HepG2 (cell line): Measurements from ENCODE around the gene ADARB1. TPM values are rescaled to one million over a fixed set of nuclear protein-coding genes. Genes with fewer than 3 reads are reported as not detected.

Experiments
- ATAC-seq: fragments of 200-7000 bp; cut with Tn5 transposase; 3 replicates; pipeline ENCODE4 v1.9.1; 2020; ENCODE audit warnings: mild to moderate bottlenecking, moderate library complexity
- BruUV-seq: library from RNA; stranded (reverse); fragments of 400-500 nt; replicated peaks from 2 replicates; lab custom pipeline; 2021; lab: Mats Ljungman, UMichigan
- CTCF ChIA-PET: fragments of 300-600 bp; formaldehyde crosslinking; extraction: SDS; loops from one replicate; lab custom pipeline; 2021; ENCODE audit warnings: low total read pairs, inconsistent platforms, low intra/inter-chr PET ratio; lab: Yijun Ruan, JAX
- POLR2A ChIA-PET: fragments of 350-600 bp; sonication (Branson Sonifier 250); formaldehyde crosslinking; loops from one replicate; lab custom pipeline; 2020; ENCODE audit warnings: antibody characterized with exemption, inconsistent platforms; lab: Yijun Ruan, JAX
- DNase-seq: peaks from one replicate; pipeline ENCODE4 v3.0.0-alpha.2; 2015; ENCODE audit warnings: low spot score
- FAIRE-seq: peaks from 3 replicates; lab custom pipeline; 2011; peaks lifted over from hg19 to GRCh38; lab: Jason Lieb, UNC
- H2AFZ ChIP-seq: one replicate; pipeline ENCODE4 v1.6.1; 2011; ENCODE audit warnings: low read length, inconsistent platforms
- H3K27ac ChIP-seq: fragments of 300-600 bp; 3 replicates; pipeline ENCODE4 v1.8.0; 2011; ENCODE audit warnings: mixed run types, mild to moderate bottlenecking, mixed read lengths, low read length, inconsistent platforms; ENCODE audit not compliant: insufficient read depth; ENCODE audit errors: extremely low read length
- H3K27me3 ChIP-seq, 2 experiments: fragments of 200-600 bp in 1 of 2; 2 replicates in 1 of 2; 3 replicates in 1 of 2; pipeline versions ENCODE4 v1.6.0 to v1.8.0; 2011; ENCODE audit warnings: low read length in 2 of 2, mild to moderate bottlenecking in 2 of 2, moderate library complexity in 2 of 2, inconsistent platforms in 1 of 2; ENCODE audit not compliant: insufficient read depth in 2 of 2, control insufficient read depth in 1 of 2
- H3K36me3 ChIP-seq, 2 experiments: fragments of 200-600 bp in 1 of 2; replicated peaks in 1 of 2; 2 replicates in 1 of 2; 3 replicates in 1 of 2; pipeline versions ENCODE4 v1.5.1 to v1.8.0; 2011; ENCODE audit warnings: low read length in 2 of 2, inconsistent platforms in 1 of 2; ENCODE audit not compliant: insufficient read depth in 2 of 2, control insufficient read depth in 1 of 2
- H3K4me1 ChIP-seq: 2 replicates; pipeline ENCODE4 v1.5.1; 2012; ENCODE audit warnings: low read length, inconsistent platforms; ENCODE audit not compliant: insufficient read depth
- H3K4me2 ChIP-seq: 2 replicates; pipeline ENCODE4 v1.6.0; 2011; ENCODE audit warnings: low read depth, low read length, inconsistent platforms
- H3K4me3 ChIP-seq, 3 experiments: fragments of 200-600 bp in 1 of 3; sonication (generic), shearing (Covaris generic) in 1 of 3; replicated peaks in 1 of 3; 2 replicates each; pipeline ENCODE4 v1.5.1; 2011 to 2016; ENCODE audit warnings: low read length in 3 of 3, inconsistent platforms in 2 of 3, low read depth in 2 of 3, mild to moderate bottlenecking in 2 of 3, control low read depth in 1 of 3, mixed read lengths in 1 of 3; ENCODE audit not compliant: insufficient read depth in 1 of 3
- H3K79me2 ChIP-seq: one replicate; pipeline ENCODE4 v1.6.1; 2011; ENCODE audit warnings: low read length, inconsistent platforms; ENCODE audit not compliant: insufficient read depth
- H3K9ac ChIP-seq: 2 replicates; pipeline ENCODE4 v1.6.0; 2011; ENCODE audit warnings: mild to moderate bottlenecking, low read depth, low read length, inconsistent platforms; ENCODE audit not compliant: insufficient read depth
- H3K9me3 ChIP-seq: 2 replicates; pipeline ENCODE4 v1.5.1; 2012; ENCODE audit warnings: mild to moderate bottlenecking, low read length
- H4K20me1 ChIP-seq: 2 replicates; pipeline ENCODE4 v1.6.0; 2011; ENCODE audit warnings: inconsistent platforms, mild to moderate bottlenecking, low read length, moderate library complexity; ENCODE audit not compliant: insufficient read depth
- ARNT2 ChIP-seq: sonication (generic); formaldehyde crosslinking; IDR thresholded peaks from 2 replicates; pipeline ENCODE4 v1.8.0; 2022; ENCODE audit warnings: mild to moderate bottlenecking, low read depth, missing genetic modification reagents, moderate library complexity
- HNRNPLL ChIP-seq: fragments of 200-400 bp; formaldehyde crosslinking; IDR thresholded peaks from 2 replicates; pipeline ENCODE4 v1.6.1; 2017; ENCODE audit warnings: mild to moderate bottlenecking, low read depth, low read length; ENCODE audit not compliant: poor library complexity, severe bottlenecking
- KLF9 ChIP-seq: IDR thresholded peaks from 2 replicates; pipeline ENCODE4 v1.6.1; 2016; ENCODE audit warnings: low read depth
- RELA ChIP-seq: sonication (generic); formaldehyde crosslinking; IDR thresholded peaks from 2 replicates; pipeline ENCODE4 v1.4.0; 2020; ENCODE audit warnings: missing genetic modification reagents
- SCMH1 ChIP-seq: sonication (generic); formaldehyde crosslinking; IDR thresholded peaks from 2 replicates; pipeline ENCODE4 v1.9.0; 2021; ENCODE audit warnings: missing genetic modification reagents, mild to moderate bottlenecking, borderline replicate concordance
- ZNF20 ChIP-seq: sonication (generic); formaldehyde crosslinking; IDR thresholded peaks from 2 replicates; pipeline ENCODE4 v1.4.0; 2020; ENCODE audit warnings: mild to moderate bottlenecking, moderate library complexity, missing genetic modification reagents
- ZNF274 ChIP-seq: sonication (generic); formaldehyde crosslinking; IDR thresholded peaks from 2 replicates; pipeline ENCODE4 v1.5.1; 2020; ENCODE audit warnings: mild to moderate bottlenecking, missing genetic modification reagents
- ZNF567 ChIP-seq: sonication (generic); formaldehyde crosslinking; IDR thresholded peaks from 2 replicates; pipeline ENCODE4 v1.8.1; 2023; ENCODE audit warnings: mild to moderate bottlenecking, missing genetic modification reagents, borderline replicate concordance
- ZNF713 ChIP-seq: sonication (generic); formaldehyde crosslinking; IDR thresholded peaks from 2 replicates; pipeline ENCODE4 v1.4.0; 2020; ENCODE audit warnings: mild to moderate bottlenecking, missing genetic modification reagents
- ZNF878 ChIP-seq: sonication (generic); formaldehyde crosslinking; IDR thresholded peaks from 2 replicates; pipeline ENCODE4 v1.8.1; 2023; ENCODE audit warnings: mild to moderate bottlenecking, missing genetic modification reagents, moderate library complexity
- WGBS: methylation state at CpG from one replicate; pipeline ENCODE4 v1.1.6; 2017; ENCODE audit warnings: low lambda C conversion rate; 5-methylcytosine and 5-hydroxymethylcytosine counted together
- in situ Hi-C: cut with HindIII; loops from 2 replicates; pipeline ENCODE4 v1.10.0; 2017; ENCODE audit warnings: low pct_unique_long_range_greater_than_20kb; ENCODE audit not compliant: extremely low pct_ligation_motif_present
- intact Hi-C: fragments of 100-400 bp; cut with micrococcal nuclease; formaldehyde crosslinking; loops from one replicate; pipeline ENCODE4 v1.10.0; 2022; ENCODE audit not compliant: unreplicated experiment
- polyA plus RNA-seq, 8 experiments: library from polyadenylated mRNA; depleted of rRNA in 3 of 8; stranded (reverse) in 7 of 8; unstranded in 1 of 8; fragments of >200 nt; fragmentation: Illumina TruSeq in 4 of 8; extraction: Trizol in 4 of 8; gene quantifications; 2 replicates each; pipeline versions ENCODE4 v1.2.1 to v1.2.3, GENCODE V29; 2011 to 2016; ENCODE audit warnings: low read depth in 4 of 8, missing spikeins in 1 of 8, mixed read lengths in 1 of 8; ENCODE audit not compliant: insufficient read depth in 1 of 8
- total RNA-seq, 5 experiments: library from RNA; depleted of rRNA; stranded (reverse); fragments of >200 nt; fragmentation: Illumina TruSeq; extraction: Trizol; gene quantifications; 2 replicates each; pipeline ENCODE4 v1.2.3, GENCODE V29; 2016; ENCODE audit warnings: low read depth in 1 of 5
- TF ChIP-seq, protein P1 (sequence below): sonication (generic); formaldehyde crosslinking; IDR thresholded peaks from 2 replicates; pipeline ENCODE4 v1.8.0; 2022; ENCODE audit warnings: missing genetic modification reagents, mild to moderate bottlenecking, inconsistent platforms, borderline replicate concordance
- TF ChIP-seq, protein P2 (sequence below): IDR thresholded peaks from 2 replicates; pipeline ENCODE4 v1.6.1; 2016; ENCODE audit warnings: low read depth, borderline replicate concordance
- TF ChIP-seq, protein P3 (sequence below): sonication (generic); formaldehyde crosslinking; IDR thresholded peaks from 2 replicates; pipeline ENCODE4 v1.8.1; 2023; ENCODE audit warnings: mild to moderate bottlenecking, missing genetic modification reagents, borderline replicate concordance
- TF ChIP-seq, protein P4 (sequence below): IDR thresholded peaks from 2 replicates; pipeline ENCODE4 v1.6.1; 2016
- TF ChIP-seq, protein P5 (sequence below): sonication (generic); formaldehyde crosslinking; IDR thresholded peaks from 2 replicates; pipeline ENCODE4 v1.9.0; 2022; ENCODE audit warnings: low read depth, missing genetic modification reagents
- TF ChIP-seq, protein P6 (sequence below): sonication (generic); formaldehyde crosslinking; IDR thresholded peaks from 2 replicates; pipeline ENCODE4 v1.9.0; 2021; ENCODE audit warnings: missing genetic modification reagents, borderline replicate concordance

ADARB1 gene
- total and polyA plus RNA-seq, 2 of the 13 experiments (the other 11 are each of a cell fraction or from before 2014, with no cell fraction given) = 6.6 to 10.0 TPM

DNA sequence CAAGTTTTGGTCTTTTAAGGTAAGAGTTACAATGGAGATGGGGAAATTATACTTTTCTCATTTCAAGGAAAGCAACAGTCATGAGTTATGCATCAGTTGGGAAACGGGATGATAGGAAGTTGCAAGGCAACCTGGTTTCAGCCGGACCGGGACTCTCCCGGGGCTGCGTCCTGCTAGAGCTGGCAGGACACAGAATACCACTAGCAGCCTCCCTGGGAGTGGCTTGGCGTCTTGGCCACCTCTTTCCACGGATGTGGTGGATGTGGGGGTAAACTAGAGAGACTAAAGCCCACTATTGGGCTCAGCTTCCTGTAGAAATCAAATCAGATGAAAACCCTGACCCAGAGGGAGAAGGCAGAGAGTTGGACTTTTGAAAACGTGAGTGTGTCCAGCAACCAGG lies 71.9 kb downstream of the ADARB1 start (continued):
- TF ChIP-seq ZNF567 (CRISPR knock-in tag) (no peak), RELA (CRISPR knock-in tag) (no peak), ZNF878 (CRISPR knock-in tag) (no peak), SCMH1 (CRISPR knock-in tag) (no peak)
- TF ChIP-seq, protein P1, sequence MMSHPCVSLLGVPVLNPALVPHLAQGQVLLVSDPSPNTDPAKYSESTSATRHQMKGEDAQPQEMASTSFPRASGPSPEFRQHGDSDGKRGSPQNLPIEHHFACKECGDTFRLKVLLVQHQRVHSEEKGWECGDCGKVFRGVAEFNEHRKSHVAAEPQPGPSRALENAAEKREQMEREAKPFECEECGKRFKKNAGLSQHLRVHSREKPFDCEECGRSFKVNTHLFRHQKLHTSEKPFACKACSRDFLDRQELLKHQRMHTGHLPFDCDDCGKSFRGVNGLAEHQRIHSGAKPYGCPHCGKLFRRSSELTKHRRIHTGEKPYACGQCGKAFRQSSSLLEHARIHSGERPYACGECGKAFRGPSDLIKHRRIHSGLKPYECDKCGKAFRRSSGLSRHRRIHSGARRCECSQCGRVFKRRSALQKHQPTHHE (CRISPR knock-in tag) = no peak

DNA sequence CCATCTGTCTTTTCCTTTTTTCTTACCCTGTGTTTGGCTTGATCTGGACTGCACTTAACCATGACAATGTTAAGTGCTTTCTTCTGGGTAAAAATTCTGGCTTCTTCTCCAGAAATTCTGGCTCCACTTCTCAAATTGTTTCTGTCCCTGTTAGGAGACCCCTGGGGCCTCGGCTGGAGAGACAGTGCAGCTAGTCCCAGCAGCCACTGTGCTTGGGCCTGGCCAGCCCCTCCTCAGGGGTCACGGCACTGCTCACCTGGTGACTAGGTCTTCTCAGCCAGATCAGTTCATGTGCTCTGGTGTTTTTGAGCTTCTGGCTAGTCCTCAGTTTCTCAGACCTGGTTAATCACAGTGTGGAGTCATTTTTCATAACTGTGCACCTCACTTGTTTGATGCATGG lies 72.4 kb downstream of the ADARB1 start:
- 96% methylated on average over 2 of the region's 2 CpGs for WGBS
- FAIRE-seq (no peak), DNase-seq (no peak), ATAC-seq (no peak)
- H3K36me3 ChIP-seq = peaks cover 3 to 4% of the 10 kb centered on the region in 2 experiments; a peak in 2 of 5 replicates
- BruUV-seq = no TSS peak
- H4K20me1 ChIP-seq = no peaks in the 10 kb centered on the region
- in situ Hi-C loops = no loop called here
- H3K79me2 ChIP-seq = no peaks in the 10 kb centered on the region
- intact Hi-C loops = no loop called here
- H3K4me3 ChIP-seq = no peak overlapping the region
- H2AFZ ChIP-seq = no peak overlapping the region
- no peaks in the 10 kb centered on the region for H3K9me3 ChIP-seq
- no peak overlapping the region for H3K27ac ChIP-seq
- H3K4me1 ChIP-seq = no peaks in the 10 kb centered on the region
- H3K27me3 ChIP-seq = no peaks in the 10 kb centered on the region
- ChIA-PET CTCF (no interaction called here), POLR2A (no interaction called here)
- H3K9ac ChIP-seq = no peak overlapping the region
- H3K4me2 ChIP-seq = no peak overlapping the region
- TF ChIP-seq KLF9 (CRISPR knock-in tag) (no peak), ARNT2 (no peak), ZNF274 (CRISPR knock-in tag) (no peak), ZNF20 (no peak), HNRNPLL (no peak), ZNF713 (CRISPR knock-in tag) (no peak)
- TF ChIP-seq, protein P2, sequence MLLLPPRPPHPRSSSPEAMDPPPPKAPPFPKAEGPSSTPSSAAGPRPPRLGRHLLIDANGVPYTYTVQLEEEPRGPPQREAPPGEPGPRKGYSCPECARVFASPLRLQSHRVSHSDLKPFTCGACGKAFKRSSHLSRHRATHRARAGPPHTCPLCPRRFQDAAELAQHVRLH (CRISPR knock-in tag) = no peak
- TF ChIP-seq, protein P3, sequence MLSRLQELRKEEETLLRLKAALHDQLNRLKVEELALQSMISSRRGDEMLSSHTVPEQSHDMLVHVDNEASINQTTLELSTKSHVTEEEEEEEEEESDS (CRISPR knock-in tag) = no peak
- TF ChIP-seq, protein P4, sequence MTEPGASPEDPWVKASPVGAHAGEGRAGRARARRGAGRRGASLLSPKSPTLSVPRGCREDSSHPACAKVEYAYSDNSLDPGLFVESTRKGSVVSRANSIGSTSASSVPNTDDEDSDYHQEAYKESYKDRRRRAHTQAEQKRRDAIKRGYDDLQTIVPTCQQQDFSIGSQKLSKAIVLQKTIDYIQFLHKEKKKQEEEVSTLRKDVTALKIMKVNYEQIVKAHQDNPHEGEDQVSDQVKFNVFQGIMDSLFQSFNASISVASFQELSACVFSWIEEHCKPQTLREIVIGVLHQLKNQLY = no peak
- TF ChIP-seq, protein P5, sequence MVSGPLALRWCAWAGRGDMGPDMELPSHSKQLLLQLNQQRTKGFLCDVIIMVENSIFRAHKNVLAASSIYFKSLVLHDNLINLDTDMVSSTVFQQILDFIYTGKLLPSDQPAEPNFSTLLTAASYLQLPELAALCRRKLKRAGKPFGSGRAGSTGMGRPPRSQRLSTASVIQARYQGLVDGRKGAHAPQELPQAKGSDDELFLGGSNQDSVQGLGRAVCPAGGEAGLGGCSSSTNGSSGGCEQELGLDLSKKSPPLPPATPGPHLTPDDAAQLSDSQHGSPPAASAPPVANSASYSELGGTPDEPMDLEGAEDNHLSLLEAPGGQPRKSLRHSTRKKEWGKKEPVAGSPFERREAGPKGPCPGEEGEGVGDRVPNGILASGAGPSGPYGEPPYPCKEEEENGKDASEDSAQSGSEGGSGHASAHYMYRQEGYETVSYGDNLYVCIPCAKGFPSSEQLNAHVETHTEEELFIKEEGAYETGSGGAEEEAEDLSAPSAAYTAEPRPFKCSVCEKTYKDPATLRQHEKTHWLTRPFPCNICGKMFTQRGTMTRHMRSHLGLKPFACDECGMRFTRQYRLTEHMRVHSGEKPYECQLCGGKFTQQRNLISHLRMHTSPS (CRISPR knock-in tag) = no peak
- TF ChIP-seq, protein P6, sequence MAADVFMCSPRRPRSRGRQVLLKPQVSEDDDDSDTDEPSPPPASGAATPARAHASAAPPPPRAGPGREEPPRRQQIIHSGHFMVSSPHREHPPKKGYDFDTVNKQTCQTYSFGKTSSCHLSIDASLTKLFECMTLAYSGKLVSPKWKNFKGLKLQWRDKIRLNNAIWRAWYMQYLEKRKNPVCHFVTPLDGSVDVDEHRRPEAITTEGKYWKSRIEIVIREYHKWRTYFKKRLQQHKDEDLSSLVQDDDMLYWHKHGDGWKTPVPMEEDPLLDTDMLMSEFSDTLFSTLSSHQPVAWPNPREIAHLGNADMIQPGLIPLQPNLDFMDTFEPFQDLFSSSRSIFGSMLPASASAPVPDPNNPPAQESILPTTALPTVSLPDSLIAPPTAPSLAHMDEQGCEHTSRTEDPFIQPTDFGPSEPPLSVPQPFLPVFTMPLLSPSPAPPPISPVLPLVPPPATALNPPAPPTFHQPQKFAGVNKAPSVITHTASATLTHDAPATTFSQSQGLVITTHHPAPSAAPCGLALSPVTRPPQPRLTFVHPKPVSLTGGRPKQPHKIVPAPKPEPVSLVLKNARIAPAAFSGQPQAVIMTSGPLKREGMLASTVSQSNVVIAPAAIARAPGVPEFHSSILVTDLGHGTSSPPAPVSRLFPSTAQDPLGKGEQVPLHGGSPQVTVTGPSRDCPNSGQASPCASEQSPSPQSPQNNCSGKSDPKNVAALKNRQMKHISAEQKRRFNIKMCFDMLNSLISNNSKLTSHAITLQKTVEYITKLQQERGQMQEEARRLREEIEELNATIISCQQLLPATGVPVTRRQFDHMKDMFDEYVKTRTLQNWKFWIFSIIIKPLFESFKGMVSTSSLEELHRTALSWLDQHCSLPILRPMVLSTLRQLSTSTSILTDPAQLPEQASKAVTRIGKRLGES (CRISPR knock-in tag) = no peak
